HEK293 (cell line): ENCODE measurements around the gene TIMM10.

Experiments used
- CTCF ChIA-PET: fragments of 350-600 bp; formaldehyde crosslinking; extraction: SDS; loops from one replicate; lab custom pipeline; 2021; ENCODE audit warnings: antibody characterized with exemption; lab: Yijun Ruan, JAX
- POLR2A ChIA-PET: fragments of 300-600 bp; formaldehyde crosslinking; extraction: SDS; loops from one replicate; lab custom pipeline; 2020; ENCODE audit warnings: antibody characterized with exemption, inconsistent platforms; lab: Yijun Ruan, JAX
- H3K27ac ChIP-seq: fragments of 200-500 bp; sonication (Bioruptor generic); 2 replicates; pipeline ENCODE4 v1.5.1; 2014; ENCODE audit warnings: low read depth, low read length, control low read depth, inconsistent platforms; ENCODE audit errors: extremely low read depth
- H3K36me3 ChIP-seq, 2 experiments: fragments of 200-500 bp in 1 of 2; sonication (Bioruptor generic) in 1 of 2; 1 replicate in 1 of 2; 2 replicates in 1 of 2; pipeline ENCODE4 v1.5.1; 2014 to 2017; ENCODE audit warnings: inconsistent platforms in 2 of 2, low read length in 2 of 2; ENCODE audit not compliant: control insufficient read depth in 2 of 2, insufficient read depth in 1 of 2
- H3K4me1 ChIP-seq: fragments of 200-500 bp; sonication (Bioruptor generic); 2 replicates; pipeline ENCODE4 v1.5.1; 2014; ENCODE audit warnings: mild to moderate bottlenecking, low read length, inconsistent platforms; ENCODE audit not compliant: control insufficient read depth, insufficient read depth
- H3K4me3 ChIP-seq: 2 replicates; pipeline ENCODE4 v1.5.1; 2011; ENCODE audit warnings: low read depth, mild to moderate bottlenecking, control low read depth, low read length, moderate library complexity
- H3K9me3 ChIP-seq: fragments of 200-500 bp; sonication (Bioruptor generic); 2 replicates; pipeline ENCODE4 v1.5.1; 2014; ENCODE audit warnings: low read depth, low read length, inconsistent platforms; ENCODE audit not compliant: control insufficient read depth, insufficient read depth
- GLI2 ChIP-seq: fragments of 450-650 bp; formaldehyde crosslinking; IDR thresholded peaks from 2 replicates; pipeline ENCODE4; 2017; ENCODE audit warnings: missing biosample characterization, missing genetic modification characterization, low read depth, borderline replicate concordance
- SCRT2 ChIP-seq: fragments of 450-650 bp; formaldehyde crosslinking; IDR thresholded peaks from 2 replicates; pipeline ENCODE4 v1.5.1; 2016; ENCODE audit warnings: missing biosample characterization, missing genetic modification characterization
- SP7 ChIP-seq: fragments of 450-650 bp; formaldehyde crosslinking; IDR thresholded peaks from 2 replicates; pipeline ENCODE4 v1.5.1; 2016; ENCODE audit warnings: missing biosample characterization, missing genetic modification characterization
- YY2 ChIP-seq: fragments of 450-650 bp; formaldehyde crosslinking; IDR thresholded peaks from 2 replicates; pipeline ENCODE4 v1.5.1; 2016; ENCODE audit warnings: missing biosample characterization, missing genetic modification characterization
- ZBTB48 ChIP-seq: fragments of 450-650 bp; formaldehyde crosslinking; IDR thresholded peaks from 2 replicates; pipeline ENCODE4 v1.5.1; 2016; ENCODE audit warnings: missing biosample characterization, missing genetic modification characterization
- ZNF132 ChIP-seq: fragments of 450-650 bp; formaldehyde crosslinking; IDR thresholded peaks from 2 replicates; pipeline ENCODE4 v1.5.1; 2017; ENCODE audit warnings: missing biosample characterization, missing genetic modification characterization, borderline replicate concordance
- ZNF138 ChIP-seq: fragments of 450-650 bp; formaldehyde crosslinking; IDR thresholded peaks from 2 replicates; pipeline ENCODE4 v1.5.1; 2016; ENCODE audit warnings: missing biosample characterization, missing genetic modification characterization, borderline replicate concordance
- ZNF211 ChIP-seq: fragments of 450-650 bp; formaldehyde crosslinking; IDR thresholded peaks from 2 replicates; pipeline ENCODE4 v1.5.1; 2016; ENCODE audit warnings: low read depth, missing biosample characterization, missing genetic modification characterization
- ZNF311 ChIP-seq: fragments of 450-650 bp; formaldehyde crosslinking; IDR thresholded peaks from 2 replicates; pipeline ENCODE4 v1.5.1; 2017; ENCODE audit warnings: missing biosample characterization, missing genetic modification characterization, borderline replicate concordance
- ZNF335 ChIP-seq: fragments of 450-650 bp; formaldehyde crosslinking; conservative IDR thresholded peaks from 2 replicates; pipeline ENCODE4 v1.5.1; 2016; ENCODE audit warnings: missing biosample characterization, missing genetic modification characterization
- ZNF560 ChIP-seq: fragments of 450-650 bp; formaldehyde crosslinking; IDR thresholded peaks from 2 replicates; pipeline ENCODE4 v1.5.1; 2017; ENCODE audit warnings: missing biosample characterization, missing genetic modification characterization, borderline replicate concordance
- ZNF585B ChIP-seq: fragments of 450-650 bp; formaldehyde crosslinking; IDR thresholded peaks from 2 replicates; pipeline ENCODE4 v1.5.1; 2016; ENCODE audit warnings: missing biosample characterization, missing genetic modification characterization
- ZNF621 ChIP-seq: fragments of 450-650 bp; formaldehyde crosslinking; IDR thresholded peaks from 2 replicates; pipeline ENCODE4 v1.5.1; 2017; ENCODE audit warnings: missing biosample characterization, missing genetic modification characterization
- ZNF654 ChIP-seq: fragments of 450-650 bp; formaldehyde crosslinking; IDR thresholded peaks from 2 replicates; pipeline ENCODE4 v1.5.1; 2016; ENCODE audit warnings: low read depth, missing biosample characterization, missing genetic modification characterization
- ZNF792 ChIP-seq: fragments of 450-650 bp; formaldehyde crosslinking; IDR thresholded peaks from 2 replicates; pipeline ENCODE4 v1.5.1; 2016; ENCODE audit warnings: missing biosample characterization, missing genetic modification characterization
- ZSCAN30 ChIP-seq: fragments of 450-650 bp; IDR thresholded peaks from 2 replicates; pipeline ENCODE4 v1.5.1; 2018; ENCODE audit warnings: missing biosample characterization, mild to moderate bottlenecking, missing genetic modification characterization, moderate library complexity
- TF ChIP-seq, protein P1 (sequence below): fragments of 450-650 bp; formaldehyde crosslinking; IDR thresholded peaks from 2 replicates; pipeline ENCODE4 v1.5.1; 2016; ENCODE audit warnings: missing biosample characterization, missing genetic modification characterization
- TF ChIP-seq, protein P2 (sequence below): fragments of 450-650 bp; formaldehyde crosslinking; IDR thresholded peaks from 2 replicates; pipeline ENCODE4 v1.5.1; 2017; ENCODE audit warnings: missing biosample characterization, missing genetic modification characterization
- TF ChIP-seq, protein P3 (sequence below): fragments of 450-650 bp; formaldehyde crosslinking; IDR thresholded peaks from 2 replicates; pipeline ENCODE4 v1.5.1; 2016; ENCODE audit warnings: missing biosample characterization, missing genetic modification characterization, borderline replicate concordance
- TF ChIP-seq, protein P4 (sequence below): fragments of 450-650 bp; formaldehyde crosslinking; IDR thresholded peaks from 2 replicates; pipeline ENCODE4 v1.5.1; 2017; ENCODE audit warnings: missing biosample characterization, missing genetic modification characterization
- TF ChIP-seq, protein P5 (sequence below): IDR thresholded peaks from 2 replicates; pipeline ENCODE4 v1.6.1; 2011; ENCODE audit warnings: mild to moderate bottlenecking, low read depth, low read length, borderline replicate concordance

Gene TIMM10

DNA sequence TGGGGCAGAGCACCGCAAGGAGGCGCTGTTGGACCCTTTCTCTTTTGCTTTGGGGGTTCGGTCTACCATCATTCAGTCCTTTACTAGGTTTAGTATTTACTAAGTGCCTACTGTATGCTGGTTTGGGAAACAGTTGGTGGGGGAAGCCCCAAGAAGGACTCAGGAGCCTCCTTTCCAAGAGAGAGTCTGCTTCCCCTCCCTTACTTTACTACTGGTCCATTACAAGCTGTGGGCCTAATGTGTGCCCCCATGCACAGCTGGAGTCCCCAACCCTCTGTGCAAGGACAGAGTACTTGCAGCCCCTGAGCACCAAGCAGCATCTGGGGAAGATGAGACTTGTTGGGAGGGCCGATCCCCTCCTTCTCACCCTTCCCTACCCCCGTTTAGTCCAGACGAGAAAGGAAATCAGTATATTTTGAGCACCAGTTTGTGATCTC, 37.8 kb upstream of the TIMM10 start:
- ChIA-PET POLR2A (interaction anchor here (1.1 to 2.0 kb wide), 2 partner anchors 73 to 76 kb away, joined by 4 to 13 read pairs; no protein-coding TSS in a partner anchor), CTCF (interaction anchor here (0.5 to 8.7 kb wide), 34 partner anchors 9 to 1570 kb away, joined by 3 to 183 read pairs (median 4); no protein-coding TSS in a partner anchor)
- H3K4me1 ChIP-seq: no peaks in the 10 kb centered on the region
- TF ChIP-seq GLI2 (tag by site-specific recombination) (no peak), ZSCAN30 (0 out of 2 replicates have a peak, but pooled peaks have one; percentile 4), ZNF138 (tag by site-specific recombination) (no peak), ZNF335 (no peak; the same call in 1 of the 2 replicates), ZNF132 (no peak), ZNF311 (tag by site-specific recombination) (no peak), ZNF792 (tag by site-specific recombination) (peak; percentile 90), ZNF654 (tag by site-specific recombination) (peak; percentile 57), ZNF621 (tag by site-specific recombination) (no peak), SCRT2 (tag by site-specific recombination) (no peak), ZBTB48 (tag by site-specific recombination) (0 out of 2 replicates have a peak, but pooled peaks have one; percentile 3), ZNF560 (no peak), ZNF585B (tag by site-specific recombination) (no peak), YY2 (tag by site-specific recombination) (no peak), SP7 (tag by site-specific recombination) (0 out of 2 replicates have a peak, but pooled peaks have one; percentile 46), ZNF211 (tag by site-specific recombination) (no peak)
- TF ChIP-seq, protein P1, sequence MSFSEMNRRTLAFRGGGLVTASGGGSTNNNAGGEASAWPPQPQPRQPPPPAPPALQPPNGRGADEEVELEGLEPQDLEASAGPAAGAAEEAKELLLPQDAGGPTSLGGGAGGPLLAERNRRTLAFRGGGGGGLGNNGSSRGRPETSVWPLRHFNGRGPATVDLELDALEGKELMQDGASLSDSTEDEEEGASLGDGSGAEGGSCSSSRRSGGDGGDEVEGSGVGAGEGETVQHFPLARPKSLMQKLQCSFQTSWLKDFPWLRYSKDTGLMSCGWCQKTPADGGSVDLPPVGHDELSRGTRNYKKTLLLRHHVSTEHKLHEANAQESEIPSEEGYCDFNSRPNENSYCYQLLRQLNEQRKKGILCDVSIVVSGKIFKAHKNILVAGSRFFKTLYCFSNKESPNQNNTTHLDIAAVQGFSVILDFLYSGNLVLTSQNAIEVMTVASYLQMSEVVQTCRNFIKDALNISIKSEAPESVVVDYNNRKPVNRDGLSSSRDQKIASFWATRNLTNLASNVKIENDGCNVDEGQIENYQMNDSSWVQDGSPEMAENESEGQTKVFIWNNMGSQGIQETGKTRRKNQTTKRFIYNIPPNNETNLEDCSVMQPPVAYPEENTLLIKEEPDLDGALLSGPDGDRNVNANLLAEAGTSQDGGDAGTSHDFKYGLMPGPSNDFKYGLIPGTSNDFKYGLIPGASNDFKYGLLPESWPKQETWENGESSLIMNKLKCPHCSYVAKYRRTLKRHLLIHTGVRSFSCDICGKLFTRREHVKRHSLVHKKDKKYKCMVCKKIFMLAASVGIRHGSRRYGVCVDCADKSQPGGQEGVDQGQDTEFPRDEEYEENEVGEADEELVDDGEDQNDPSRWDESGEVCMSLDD: peak; percentile 85; the same call in 1 of the 2 replicates
- TF ChIP-seq, protein P2, sequence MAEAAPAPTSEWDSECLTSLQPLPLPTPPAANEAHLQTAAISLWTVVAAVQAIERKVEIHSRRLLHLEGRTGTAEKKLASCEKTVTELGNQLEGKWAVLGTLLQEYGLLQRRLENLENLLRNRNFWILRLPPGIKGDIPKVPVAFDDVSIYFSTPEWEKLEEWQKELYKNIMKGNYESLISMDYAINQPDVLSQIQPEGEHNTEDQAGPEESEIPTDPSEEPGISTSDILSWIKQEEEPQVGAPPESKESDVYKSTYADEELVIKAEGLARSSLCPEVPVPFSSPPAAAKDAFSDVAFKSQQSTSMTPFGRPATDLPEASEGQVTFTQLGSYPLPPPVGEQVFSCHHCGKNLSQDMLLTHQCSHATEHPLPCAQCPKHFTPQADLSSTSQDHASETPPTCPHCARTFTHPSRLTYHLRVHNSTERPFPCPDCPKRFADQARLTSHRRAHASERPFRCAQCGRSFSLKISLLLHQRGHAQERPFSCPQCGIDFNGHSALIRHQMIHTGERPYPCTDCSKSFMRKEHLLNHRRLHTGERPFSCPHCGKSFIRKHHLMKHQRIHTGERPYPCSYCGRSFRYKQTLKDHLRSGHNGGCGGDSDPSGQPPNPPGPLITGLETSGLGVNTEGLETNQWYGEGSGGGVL (tag by site-specific recombination): no peak
- TF ChIP-seq, protein P3, sequence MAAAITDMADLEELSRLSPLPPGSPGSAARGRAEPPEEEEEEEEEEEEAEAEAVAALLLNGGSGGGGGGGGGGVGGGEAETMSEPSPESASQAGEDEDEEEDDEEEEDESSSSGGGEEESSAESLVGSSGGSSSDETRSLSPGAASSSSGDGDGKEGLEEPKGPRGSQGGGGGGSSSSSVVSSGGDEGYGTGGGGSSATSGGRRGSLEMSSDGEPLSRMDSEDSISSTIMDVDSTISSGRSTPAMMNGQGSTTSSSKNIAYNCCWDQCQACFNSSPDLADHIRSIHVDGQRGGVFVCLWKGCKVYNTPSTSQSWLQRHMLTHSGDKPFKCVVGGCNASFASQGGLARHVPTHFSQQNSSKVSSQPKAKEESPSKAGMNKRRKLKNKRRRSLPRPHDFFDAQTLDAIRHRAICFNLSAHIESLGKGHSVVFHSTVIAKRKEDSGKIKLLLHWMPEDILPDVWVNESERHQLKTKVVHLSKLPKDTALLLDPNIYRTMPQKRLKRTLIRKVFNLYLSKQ (tag by site-specific recombination): no peak
- TF ChIP-seq, protein P4, sequence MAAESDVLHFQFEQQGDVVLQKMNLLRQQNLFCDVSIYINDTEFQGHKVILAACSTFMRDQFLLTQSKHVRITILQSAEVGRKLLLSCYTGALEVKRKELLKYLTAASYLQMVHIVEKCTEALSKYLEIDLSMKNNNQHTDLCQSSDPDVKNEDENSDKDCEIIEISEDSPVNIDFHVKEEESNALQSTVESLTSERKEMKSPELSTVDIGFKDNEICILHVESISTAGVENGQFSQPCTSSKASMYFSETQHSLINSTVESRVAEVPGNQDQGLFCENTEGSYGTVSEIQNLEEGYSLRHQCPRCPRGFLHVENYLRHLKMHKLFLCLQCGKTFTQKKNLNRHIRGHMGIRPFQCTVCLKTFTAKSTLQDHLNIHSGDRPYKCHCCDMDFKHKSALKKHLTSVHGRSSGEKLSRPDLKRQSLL (tag by site-specific recombination): no peak
- TF ChIP-seq, protein P5, sequence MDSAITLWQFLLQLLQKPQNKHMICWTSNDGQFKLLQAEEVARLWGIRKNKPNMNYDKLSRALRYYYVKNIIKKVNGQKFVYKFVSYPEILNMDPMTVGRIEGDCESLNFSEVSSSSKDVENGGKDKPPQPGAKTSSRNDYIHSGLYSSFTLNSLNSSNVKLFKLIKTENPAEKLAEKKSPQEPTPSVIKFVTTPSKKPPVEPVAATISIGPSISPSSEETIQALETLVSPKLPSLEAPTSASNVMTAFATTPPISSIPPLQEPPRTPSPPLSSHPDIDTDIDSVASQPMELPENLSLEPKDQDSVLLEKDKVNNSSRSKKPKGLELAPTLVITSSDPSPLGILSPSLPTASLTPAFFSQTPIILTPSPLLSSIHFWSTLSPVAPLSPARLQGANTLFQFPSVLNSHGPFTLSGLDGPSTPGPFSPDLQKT: no peak
- H3K36me3 ChIP-seq: no peaks in the 10 kb centered on the region
- H3K9me3 ChIP-seq: no peaks in the 10 kb centered on the region
- H3K27ac ChIP-seq: no peak overlapping the region; the same call in 1 of the 2 replicates
- peak overlapping the region; percentile 73 for H3K4me3 ChIP-seq
